Fibroblast of the aortic adventitia (primary cell): ENCODE measurements around the gene RHOB. TPM values are rescaled to one million over a fixed set of nuclear protein-coding genes. Genes with fewer than 3 reads are reported as not detected.

Experiments used
- DNase-seq: peaks from one replicate; pipeline ENCODE4 v3.0.0-alpha.2; 2010; ENCODE audit warnings: low read depth
- H3K4me3 ChIP-seq: 2 replicates; pipeline ENCODE4 v1.5.1; 2011; ENCODE audit warnings: low read depth, mild to moderate bottlenecking, control low read depth, low read length, moderate library complexity
- CTCF ChIP-seq: IDR thresholded peaks from 2 replicates; pipeline ENCODE4 v1.5.1; 2011; ENCODE audit warnings: mild to moderate bottlenecking, low read length, control low read depth, inconsistent platforms; ENCODE audit not compliant: insufficient read depth
- total RNA-seq: library from RNA; depleted of rRNA; stranded (reverse); fragments of >200 nt; gene quantifications from 2 replicates; pipeline ENCODE4 v1.2.3, GENCODE V29; 2012; ENCODE audit warnings: low replicate concordance

RHOB gene
- total RNA-seq, 1 donor, result 40.5 TPM

- H3K4me3 ChIP-seq, result no peak overlapping the region
- no peak for DNase-seq
- TF ChIP-seq CTCF, result no peak
These were observed 21.0 kb upstream of the RHOB start for GRCh38 chr2:20425884-20426283.

- no peak for TF ChIP-seq CTCF
- DNase-seq, result no peak
- no peak overlapping the region for H3K4me3 ChIP-seq
These were observed 18.8 kb upstream of the RHOB start for GRCh38 chr2:20427931-20428526.

GRCh38 chr2:20428717-20429490, 18.0 kb upstream of the RHOB start:
- H3K4me3 ChIP-seq, result no peak overlapping the region
- DNase-seq, result no peak
- TF ChIP-seq CTCF, result no peak

GRCh38 chr2:20429528-20429927, 17.3 kb upstream of the RHOB start:
- TF ChIP-seq CTCF, result no peak
- no peak for DNase-seq
- H3K4me3 ChIP-seq, result no peak overlapping the region

- DNase-seq, result no peak
- TF ChIP-seq CTCF, result no peak
- no peak overlapping the region for H3K4me3 ChIP-seq
These were observed 16.8 kb upstream of the RHOB start for GRCh38 chr2:20430035-20430434.

GRCh38 chr2:20430461-20431300, 16.2 kb upstream of the RHOB start:
- no peak overlapping the region for H3K4me3 ChIP-seq
- no peak for DNase-seq
- TF ChIP-seq CTCF, result no peak
